Loucy (cell line): Measurements from ENCODE around the gene PPP3CB.

ENCODE experiments used
- CTCF ChIP-seq: fragments of 200-600 bp; sonication (generic); conservative IDR thresholded peaks from 2 replicates; pipeline ENCODE4 v1.5.1; 2014; ENCODE audit warnings: mild to moderate bottlenecking, antibody characterized with exemption, low read length
- EZH2phosphoT487 ChIP-seq: fragments of 200-600 bp; IDR thresholded peaks from 2 replicates; pipeline ENCODE4 v1.6.1; 2018; ENCODE audit warnings: antibody characterized with exemption, mild to moderate bottlenecking, moderate library complexity, borderline replicate concordance

DNA sequence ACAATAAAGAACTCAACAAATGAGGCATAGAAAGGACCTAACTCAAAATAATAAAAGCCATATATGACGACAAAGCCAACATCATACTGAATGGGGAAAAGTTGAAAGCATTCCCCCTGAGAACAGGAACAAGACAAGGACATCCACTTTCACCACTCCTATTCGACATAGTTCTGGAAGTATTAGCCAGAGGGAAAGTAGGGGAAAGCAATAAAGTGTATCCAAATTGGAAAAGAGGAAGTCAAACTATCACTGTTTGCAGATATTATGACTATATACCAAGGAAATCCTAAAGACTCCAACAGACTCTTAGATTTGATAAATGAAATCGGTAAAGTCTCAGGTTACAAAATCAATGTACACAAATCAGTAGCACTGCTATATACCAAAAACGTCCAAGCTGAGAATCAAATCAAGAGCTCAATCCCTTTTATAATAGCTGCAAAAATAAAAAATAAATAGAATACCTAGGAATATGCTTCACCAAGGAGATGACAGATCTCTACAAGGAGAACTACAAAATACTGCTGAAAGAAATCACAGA lies 86.8 kb downstream of the PPP3CB start:
- TF ChIP-seq CTCF (no peak), EZH2phosphoT487 (no peak)
